Adrenal gland (tissue), 12 donors: Measurements from ENCODE around the gene LSAMP. TPM values are rescaled to one million over a fixed set of nuclear protein-coding genes. Genes with fewer than 3 reads are reported as not detected.

Experiments used
- DNase-seq, 7 donors: peaks; one replicate each; pipeline ENCODE4 v3.0.0-alpha.2; 2019 to 2020
- H3K27ac ChIP-seq, 5 donors: fragments of 200-600 bp; sonication (generic) in 4 of 5; 1 replicate in 3 of 5; 2 replicates in 2 of 5; pipeline versions ENCODE4 v1.5.1 to v1.8.0; 2016 to 2020; ENCODE audit warnings: mild to moderate bottlenecking in 1 of 5
- H3K27me3 ChIP-seq: fragments of 200-600 bp; 2 replicates; pipeline ENCODE4 v1.8.0; 2021
- H3K36me3 ChIP-seq, 2 donors: fragments of 200-600 bp; replicated peaks in 1 of 2; 1 replicate in 1 of 2; 2 replicates in 1 of 2; pipeline versions ENCODE4 v1.5.1 to v1.8.0; 2018 to 2022
- H3K4me1 ChIP-seq, 2 donors: fragments of 200-600 bp; replicated peaks in 1 of 2; 1 replicate in 1 of 2; 2 replicates in 1 of 2; pipeline versions ENCODE4 v1.5.1 to v1.8.0; 2018 to 2021
- H3K4me3 ChIP-seq, 4 donors: fragments of 200-600 bp; sonication (generic) in 3 of 4; one replicate each; pipeline ENCODE4 v1.5.1; 2016 to 2018
- H3K9me3 ChIP-seq, 3 donors: fragments of 200-600 bp; sonication (generic) in 1 of 3; replicated peaks in 1 of 3; 1 replicate in 2 of 3; 2 replicates in 1 of 3; pipeline versions ENCODE4 v1.5.1 to v1.8.0; 2016 to 2021
- POLR2A ChIP-seq, 2 donors: fragments of 450-650 bp; IDR thresholded peaks; one replicate each; pipeline ENCODE4 v1.6.1; 2017; ENCODE audit warnings: antibody characterized with exemption in 2 of 2, mild to moderate bottlenecking in 2 of 2, moderate library complexity in 1 of 2
- WGBS, 4 donors: extraction: QIAGEN DNeasy Blood & Tissue Kit in 2 of 4; methylation state at CpG; one replicate each; pipeline versions ENCODE4 v1.1.5 to v1.1.7; 2013 to 2017; 5-methylcytosine and 5-hydroxymethylcytosine counted together
- intact Hi-C, 2 donors: fragments of 100-400 bp; cut with DNase I; formaldehyde crosslinking; loops; one replicate each; pipeline versions ENCODE4 v1.14.1 to v1.15.0; 2022 to 2023
- polyA plus RNA-seq, 3 donors: library from polyadenylated mRNA; stranded (reverse); fragments of 200-250 nt in 2 of 3; fragments of 350-450 nt in 1 of 3; fragmentation: Illumina TruSeq in 1 of 3; extraction: RNeasy Lipid Tissue Mini Kit (QIAGEN cat#74804) in 1 of 3; gene quantifications; one replicate each; pipeline ENCODE4 v1.2.3, GENCODE V29; 2013 to 2014
- total RNA-seq, 9 donors: library from RNA; depleted of rRNA in 4 of 9; stranded (reverse); fragments of >200 nt in 4 of 9; fragments of 120-200 nt in 1 of 9; fragmentation: NEBNext Ultra II Directional in 1 of 9; extraction: Animal tissue kit (Norgen Biotek cat#: 25700) in 1 of 9; gene quantifications; one replicate each; pipeline versions ENCODE4 v1.1.0 to v1.2.4, GENCODE V29; 2013 to 2023
- TF ChIP-seq, protein P1 (sequence below), 6 experiments: fragments of 450-650 bp in 4 of 6; fragments of 200-600 bp in 2 of 6; sonication (generic) in 1 of 6; IDR thresholded peaks; 1 replicate in 5 of 6; 2 replicates in 1 of 6; pipeline versions ENCODE4 v1.5.1 to v1.8.0; 2016 to 2021; ENCODE audit warnings: antibody characterized with exemption in 6 of 6, mild to moderate bottlenecking in 2 of 6, moderate library complexity in 1 of 6
- donor health status: healthy with polysubstance abuse.
- donor health status: Bipolar disorder and iron deficiency.
- donor health status: DM: yes; HTN: yes; CAD: no.
- donor health status: DM: no; HTN: no; CAD: no.
- donor health status: DM: no; HTN: no; CAD: no.
- donor health status: DM: yes; HTN: yes; CAD: no.

Gene LSAMP
- total and polyA plus RNA-seq, 12 donors, result 5.8 to 53.5 (median 24.3) TPM

- no peak for DNase-seq
- Histone ChIP-seq H3K27ac (no peak overlapping the region), H3K4me3 (no peak overlapping the region)
Observed at GRCh38 chr3:115808816-115809215, 636.5 kb downstream of the LSAMP start.

GRCh38 chr3:115808244-115808643 lies 637.0 kb downstream of the LSAMP start:
- no peak overlapping the region for H3K4me3 ChIP-seq
- no peaks in the 10 kb centered on the region for H3K4me1 ChIP-seq
- intact Hi-C loops, result loop anchor here in 1 of 2 donors (5.0 kb wide), 1 partner anchor 176 kb away; no protein-coding TSS in a partner anchor
- 86 to 96% (median 92%) methylated on average over 1 of the region's 1 CpG for WGBS, 4 donors
- no peak for DNase-seq
- H3K36me3 ChIP-seq, result no peaks in the 10 kb centered on the region
- TF ChIP-seq, protein P1, sequence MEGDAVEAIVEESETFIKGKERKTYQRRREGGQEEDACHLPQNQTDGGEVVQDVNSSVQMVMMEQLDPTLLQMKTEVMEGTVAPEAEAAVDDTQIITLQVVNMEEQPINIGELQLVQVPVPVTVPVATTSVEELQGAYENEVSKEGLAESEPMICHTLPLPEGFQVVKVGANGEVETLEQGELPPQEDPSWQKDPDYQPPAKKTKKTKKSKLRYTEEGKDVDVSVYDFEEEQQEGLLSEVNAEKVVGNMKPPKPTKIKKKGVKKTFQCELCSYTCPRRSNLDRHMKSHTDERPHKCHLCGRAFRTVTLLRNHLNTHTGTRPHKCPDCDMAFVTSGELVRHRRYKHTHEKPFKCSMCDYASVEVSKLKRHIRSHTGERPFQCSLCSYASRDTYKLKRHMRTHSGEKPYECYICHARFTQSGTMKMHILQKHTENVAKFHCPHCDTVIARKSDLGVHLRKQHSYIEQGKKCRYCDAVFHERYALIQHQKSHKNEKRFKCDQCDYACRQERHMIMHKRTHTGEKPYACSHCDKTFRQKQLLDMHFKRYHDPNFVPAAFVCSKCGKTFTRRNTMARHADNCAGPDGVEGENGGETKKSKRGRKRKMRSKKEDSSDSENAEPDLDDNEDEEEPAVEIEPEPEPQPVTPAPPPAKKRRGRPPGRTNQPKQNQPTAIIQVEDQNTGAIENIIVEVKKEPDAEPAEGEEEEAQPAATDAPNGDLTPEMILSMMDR (IDR thresholded peaks at IDR 0.05), result no peak
- no peak for TF ChIP-seq POLR2A (IDR thresholded peaks at IDR 0.05)
- no peaks in the 10 kb centered on the region for H3K9me3 ChIP-seq
- no peak overlapping the region for H3K27ac ChIP-seq
- no peaks in the 10 kb centered on the region for H3K27me3 ChIP-seq

More at GRCh38 chr3:115808816-115809215, 636.5 kb downstream of the LSAMP start:
- intact Hi-C loops, result loop anchor here in 1 of 2 donors (5.0 kb wide), 1 partner anchor 177 kb away; no protein-coding TSS in a partner anchor
- no peaks in the 10 kb centered on the region for H3K27me3 ChIP-seq
- TF ChIP-seq, protein P1 (IDR thresholded peaks at IDR 0.05), result no peak
- no peaks in the 10 kb centered on the region for H3K4me1 ChIP-seq
- 87 to 100% (median 93%) methylated on average over 2 of the region's 2 CpGs for WGBS, 4 donors
- no peaks in the 10 kb centered on the region for H3K9me3 ChIP-seq
- no peaks in the 10 kb centered on the region for H3K36me3 ChIP-seq

DNA sequence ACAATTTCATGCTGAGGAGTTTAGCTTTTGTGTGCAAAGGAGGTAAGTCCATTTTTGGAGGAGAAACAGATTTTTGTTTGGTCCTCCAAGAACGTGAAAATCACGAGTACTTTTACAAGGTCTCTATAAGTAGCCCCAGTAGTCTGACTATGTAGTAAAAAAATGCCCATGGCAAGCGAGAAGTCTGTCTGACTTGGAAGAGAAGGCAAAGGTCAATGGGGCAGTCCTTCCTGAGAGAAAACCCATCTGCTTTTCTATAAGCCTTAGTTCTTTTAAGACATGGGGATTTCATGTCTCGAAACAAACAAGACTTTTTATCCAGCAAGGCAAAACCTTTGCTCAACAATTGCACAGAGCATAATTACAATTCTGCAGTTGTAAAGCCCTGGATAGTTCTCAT lies 638.8 kb downstream of the LSAMP start:
- WGBS, 4 donors, result 75 to 83% (median 78%) methylated on average over 4 of the region's 4 CpGs
- DNase-seq, result no peak
- intact Hi-C loops, result loop anchor here in 1 of 2 donors (5.0 kb wide), 1 partner anchor 174 kb away; no protein-coding TSS in a partner anchor
- TF ChIP-seq, protein P1 (IDR thresholded peaks at IDR 0.05), result no peak
- no peak for TF ChIP-seq POLR2A (IDR thresholded peaks at IDR 0.05)
- no peaks in the 10 kb centered on the region for H3K9me3 ChIP-seq
- H3K4me1 ChIP-seq, result no peaks in the 10 kb centered on the region
- no peak overlapping the region for H3K4me3 ChIP-seq
- H3K27ac ChIP-seq, result no peak overlapping the region
- no peaks in the 10 kb centered on the region for H3K27me3 ChIP-seq
- no peaks in the 10 kb centered on the region for H3K36me3 ChIP-seq

DNA sequence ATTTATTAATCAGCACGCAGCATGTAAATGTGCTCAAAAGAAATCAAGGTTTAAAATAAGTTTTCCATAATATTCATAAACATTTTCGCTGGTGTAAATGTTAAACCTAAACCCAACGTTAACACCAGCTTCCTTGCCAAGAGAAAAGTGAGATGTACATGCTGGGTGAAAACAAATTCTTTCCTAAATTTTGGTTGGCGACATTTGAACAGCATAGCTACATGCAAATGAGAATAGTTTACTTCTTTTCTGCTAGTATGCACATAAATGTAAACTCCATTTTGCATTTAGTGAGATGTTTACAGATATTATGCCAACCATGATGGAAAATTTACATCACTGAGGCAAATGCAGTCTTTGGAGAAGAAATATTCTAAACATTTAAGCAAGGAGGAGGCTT lies 639.8 kb downstream of the LSAMP start:
- Histone ChIP-seq H3K9me3 (no peaks in the 10 kb centered on the region), H3K4me1 (no peaks in the 10 kb centered on the region), H3K27me3 (no peaks in the 10 kb centered on the region), H3K27ac (no peak overlapping the region), H3K4me3 (no peak overlapping the region), H3K36me3 (no peaks in the 10 kb centered on the region)
- 85 to 89% (median 86%) methylated on average over 4 of the region's 4 CpGs for WGBS, 4 donors
- intact Hi-C loops, result loop anchor here in 1 of 2 donors (5.0 kb wide), 1 partner anchor 173 kb away; no protein-coding TSS in a partner anchor
- DNase-seq, result no peak
- TF ChIP-seq POLR2A (IDR thresholded peaks at IDR 0.05), result no peak

GRCh38 chr3:115804713-115805119 lies 640.6 kb downstream of the LSAMP start:
- WGBS, 4 donors, result 22 to 39% (median 31%) methylated on average over 2 of the region's 2 CpGs
- no peaks in the 10 kb centered on the region for H3K36me3 ChIP-seq
- intact Hi-C loops, result loop anchor here in 1 of 2 donors (5.0 kb wide), 1 partner anchor 172 kb away; no protein-coding TSS in a partner anchor
- DNase-seq, result no peak
- H3K4me1 ChIP-seq, result no peaks in the 10 kb centered on the region
- no peak for TF ChIP-seq POLR2A (IDR thresholded peaks at IDR 0.05)
- TF ChIP-seq, protein P1 (IDR thresholded peaks at IDR 0.05), result no peak
- H3K27me3 ChIP-seq, result no peaks in the 10 kb centered on the region
- no peak overlapping the region for H3K4me3 ChIP-seq
- H3K9me3 ChIP-seq, result no peaks in the 10 kb centered on the region
- H3K27ac ChIP-seq, result peak overlapping the region in 1 of 5 donors; percentile 35
